Posterior cingulate gyrus (tissue), 11 donors: ENCODE measurements around the gene OSBPL3.

Experiments
- DNase-seq, 10 donors: peaks; one replicate each; pipeline versions ENCODE4 v3.0.0 to v3.0.0-alpha.2; 2020 to 2021; ENCODE audit warnings: mixed read lengths in 3 of 10
- intact Hi-C: fragments of 100-400 bp; cut with DNase I; formaldehyde crosslinking; loops from one replicate; pipeline ENCODE4 v1.15.1; 2023

OSBPL3 gene

GRCh38 chr7:24981171-24981951, 1.4 kb upstream of the OSBPL3 start:
- intact Hi-C loops: loop anchor here (2.0 kb wide), 2 partner anchors 161 to 225 kb away; partner anchors contain the start of gene GSDME
- DNase-seq: peak; percentile 62 to 97 (median 84)

GRCh38 chr7:24980534-24981170, 674 bp upstream of the OSBPL3 start:
- peak in 3 of 10 donors; percentile 14 to 81 (median 16) for DNase-seq
- intact Hi-C loops: loop anchor here (2.0 kb wide), 2 partner anchors 160 to 224 kb away; partner anchors contain the start of gene GSDME

GRCh38 chr7:24979470-24979862, 512 bp downstream of the OSBPL3 start:
- peak; percentile 31 to 93 (median 66) for DNase-seq
- intact Hi-C loops: no loop called here

- intact Hi-C loops: no loop called here
- DNase-seq: peak in 7 of 10 donors; percentile 32 to 88 (median 38)
These were observed 1.0 kb downstream of the OSBPL3 start for GRCh38 chr7:24978843-24979469.

GRCh38 chr7:24975644-24976260, 4.2 kb downstream of the OSBPL3 start:
- DNase-seq: no peak
- intact Hi-C loops: no loop called here

- intact Hi-C loops: no loop called here
- no peak for DNase-seq
These were observed 4.8 kb downstream of the OSBPL3 start for GRCh38 chr7:24975172-24975571.

GRCh38 chr7:24974026-24974832, 5.7 kb downstream of the OSBPL3 start:
- intact Hi-C loops: no loop called here
- peak in 1 of 10 donors; percentile 73 for DNase-seq

- DNase-seq: no peak
- intact Hi-C loops: no loop called here
These were observed 7.0 kb downstream of the OSBPL3 start for GRCh38 chr7:24972991-24973390.

- no peak for DNase-seq
- intact Hi-C loops: no loop called here
These were observed 7.9 kb downstream of the OSBPL3 start for GRCh38 chr7:24972166-24972477.

GRCh38 chr7:24971333-24972165, 8.4 kb downstream of the OSBPL3 start:
- intact Hi-C loops: no loop called here

GRCh38 chr7:24970676-24971075, 9.3 kb downstream of the OSBPL3 start:
- intact Hi-C loops: no loop called here
- DNase-seq: no peak

More at GRCh38 chr7:24971333-24972165, 8.4 kb downstream of the OSBPL3 start:
- peak in 3 of 10 donors; percentile 25 to 79 (median 64) for DNase-seq

- no peak for DNase-seq
- intact Hi-C loops: no loop called here
These were observed 11.8 kb downstream of the OSBPL3 start for GRCh38 chr7:24968165-24968564.

- DNase-seq: no peak
- intact Hi-C loops: no loop called here
These were observed 12.3 kb downstream of the OSBPL3 start for GRCh38 chr7:24967696-24968095.

- DNase-seq: no peak
- intact Hi-C loops: no loop called here
These were observed 13.2 kb downstream of the OSBPL3 start for GRCh38 chr7:24966802-24967201.

GRCh38 chr7:24965831-24966708, 13.9 kb downstream of the OSBPL3 start:
- DNase-seq: no peak

GRCh38 chr7:24964191-24964590, 15.8 kb downstream of the OSBPL3 start:
- intact Hi-C loops: no loop called here

More at GRCh38 chr7:24965831-24966708, 13.9 kb downstream of the OSBPL3 start:
- intact Hi-C loops: no loop called here

GRCh38 chr7:24963218-24963617, 16.8 kb downstream of the OSBPL3 start:
- intact Hi-C loops: no loop called here
- peak in 9 of 10 donors; percentile 44 to 92 (median 57) for DNase-seq

More at GRCh38 chr7:24964191-24964590, 15.8 kb downstream of the OSBPL3 start:
- no peak for DNase-seq

GRCh38 chr7:24962418-24962962, 17.5 kb downstream of the OSBPL3 start:
- no peak for DNase-seq
- intact Hi-C loops: no loop called here
